RWPE1 (cell line): ENCODE data around the gene PARS2.

ENCODE experiments used
- CTCF ChIA-PET: fragments of 350-600 bp; sonication (Branson Sonifier 250); formaldehyde crosslinking; extraction: SDS; loops from one replicate; lab custom pipeline; 2021; lab: Yijun Ruan, JAX
- POLR2A ChIA-PET: fragments of 400-600 bp; formaldehyde crosslinking; extraction: SDS; loops from one replicate; lab custom pipeline; 2020; ENCODE audit warnings: antibody characterized with exemption; ENCODE audit not compliant: low non-redundant PET; lab: Yijun Ruan, JAX
- DNase-seq: peaks from one replicate; pipeline ENCODE4 v3.0.0; 2012; ENCODE audit warnings: low spot score
- H3K27ac ChIP-seq: fragments of 450-650 bp; 2 replicates; pipeline ENCODE4 v1.5.1; 2017
- TF ChIP-seq, protein P1 (sequence below): fragments of 450-650 bp; conservative IDR thresholded peaks from 2 replicates; pipeline ENCODE4 v1.5.1; 2017; ENCODE audit warnings: low read depth, mild to moderate bottlenecking

PARS2 gene

DNA sequence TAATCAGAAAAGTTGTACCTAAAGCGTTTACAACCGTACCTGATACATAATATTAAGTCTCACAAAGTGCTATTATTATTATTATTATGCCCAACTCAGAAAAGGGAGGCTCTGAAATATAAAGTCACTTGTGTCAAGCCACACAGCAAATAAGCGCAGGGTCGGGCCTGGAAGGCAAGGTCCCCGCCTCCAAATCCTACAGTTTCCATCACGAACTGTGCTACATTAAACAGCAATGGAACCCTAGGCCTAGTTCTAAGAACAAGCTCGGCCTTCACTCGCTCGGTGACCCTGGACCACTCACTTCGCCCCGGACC, 549 bp downstream of the PARS2 start:
- CTCF ChIA-PET, result no interaction called here
- DNase-seq, result no peak

DNA sequence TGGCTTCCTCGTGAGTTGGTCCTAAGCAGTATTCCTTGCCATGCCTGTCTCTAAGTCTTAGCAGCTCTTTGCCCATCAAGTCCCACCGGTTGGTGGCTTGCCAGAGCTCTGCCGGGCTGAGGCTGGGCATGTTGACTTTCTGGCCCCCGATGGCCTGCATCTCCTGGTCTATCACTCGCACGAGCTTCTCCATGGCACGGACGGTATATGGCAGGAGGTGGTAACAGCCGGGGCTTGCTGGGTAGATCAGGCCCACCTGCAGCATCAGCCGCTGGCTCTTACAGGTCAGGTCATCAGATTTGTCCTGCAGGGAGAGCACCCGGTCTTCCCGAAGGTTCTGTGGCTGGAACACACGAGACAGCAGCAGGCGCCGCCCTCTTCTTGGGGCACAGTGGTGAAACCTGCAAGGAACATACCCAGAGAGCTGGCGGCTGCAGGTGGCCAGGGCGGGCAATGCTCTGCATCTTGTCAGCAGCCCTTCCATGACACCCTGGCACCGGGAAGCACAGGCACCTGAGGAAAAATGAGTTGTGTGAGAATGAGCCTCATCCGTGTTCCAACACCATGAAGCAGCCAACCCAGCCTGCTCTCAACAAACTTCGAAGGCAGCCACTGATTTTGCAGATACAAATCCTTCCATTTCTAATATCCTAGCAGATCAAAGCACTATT, 5.5 kb downstream of the PARS2 start:
- ChIA-PET CTCF (no interaction called here), POLR2A (no interaction called here)
- H3K27ac ChIP-seq, result no peak overlapping the region
- TF ChIP-seq, protein P1, sequence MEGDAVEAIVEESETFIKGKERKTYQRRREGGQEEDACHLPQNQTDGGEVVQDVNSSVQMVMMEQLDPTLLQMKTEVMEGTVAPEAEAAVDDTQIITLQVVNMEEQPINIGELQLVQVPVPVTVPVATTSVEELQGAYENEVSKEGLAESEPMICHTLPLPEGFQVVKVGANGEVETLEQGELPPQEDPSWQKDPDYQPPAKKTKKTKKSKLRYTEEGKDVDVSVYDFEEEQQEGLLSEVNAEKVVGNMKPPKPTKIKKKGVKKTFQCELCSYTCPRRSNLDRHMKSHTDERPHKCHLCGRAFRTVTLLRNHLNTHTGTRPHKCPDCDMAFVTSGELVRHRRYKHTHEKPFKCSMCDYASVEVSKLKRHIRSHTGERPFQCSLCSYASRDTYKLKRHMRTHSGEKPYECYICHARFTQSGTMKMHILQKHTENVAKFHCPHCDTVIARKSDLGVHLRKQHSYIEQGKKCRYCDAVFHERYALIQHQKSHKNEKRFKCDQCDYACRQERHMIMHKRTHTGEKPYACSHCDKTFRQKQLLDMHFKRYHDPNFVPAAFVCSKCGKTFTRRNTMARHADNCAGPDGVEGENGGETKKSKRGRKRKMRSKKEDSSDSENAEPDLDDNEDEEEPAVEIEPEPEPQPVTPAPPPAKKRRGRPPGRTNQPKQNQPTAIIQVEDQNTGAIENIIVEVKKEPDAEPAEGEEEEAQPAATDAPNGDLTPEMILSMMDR, result no peak
- DNase-seq, result no peak

More for the DNA sequence above, 549 bp downstream of the PARS2 start:
- TF ChIP-seq, protein P1, result no peak
- POLR2A ChIA-PET, result no interaction called here
- peak overlapping the region; percentile 67 for H3K27ac ChIP-seq

DNA sequence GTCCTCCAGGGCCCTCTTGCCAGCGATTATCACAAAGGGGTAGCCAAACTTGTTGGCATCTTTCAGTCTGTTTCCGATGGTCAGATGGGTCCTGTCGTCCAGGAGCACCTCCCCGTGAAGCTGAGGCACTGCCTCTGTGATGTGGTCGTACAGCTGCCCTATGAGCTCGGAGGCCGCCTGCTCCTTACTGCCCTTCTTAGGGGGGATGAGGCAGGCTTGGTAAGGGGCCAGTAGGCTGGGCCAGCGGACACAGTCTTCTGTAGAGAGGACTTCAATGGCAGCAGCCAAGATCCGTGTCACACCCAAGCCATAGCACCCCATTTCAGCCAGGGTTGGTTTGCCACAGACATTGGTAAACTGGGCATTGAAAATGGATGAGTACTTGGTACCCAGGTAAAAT, 6.5 kb downstream of the PARS2 start:
- ChIA-PET CTCF (interaction anchor here (0.6 kb wide), 1 partner anchor 269 kb away, joined by 4 read pairs; no protein-coding TSS in a partner anchor), POLR2A (no interaction called here)
- DNase-seq, result no peak
- TF ChIP-seq, protein P1, result no peak
- no peak overlapping the region for H3K27ac ChIP-seq

DNA sequence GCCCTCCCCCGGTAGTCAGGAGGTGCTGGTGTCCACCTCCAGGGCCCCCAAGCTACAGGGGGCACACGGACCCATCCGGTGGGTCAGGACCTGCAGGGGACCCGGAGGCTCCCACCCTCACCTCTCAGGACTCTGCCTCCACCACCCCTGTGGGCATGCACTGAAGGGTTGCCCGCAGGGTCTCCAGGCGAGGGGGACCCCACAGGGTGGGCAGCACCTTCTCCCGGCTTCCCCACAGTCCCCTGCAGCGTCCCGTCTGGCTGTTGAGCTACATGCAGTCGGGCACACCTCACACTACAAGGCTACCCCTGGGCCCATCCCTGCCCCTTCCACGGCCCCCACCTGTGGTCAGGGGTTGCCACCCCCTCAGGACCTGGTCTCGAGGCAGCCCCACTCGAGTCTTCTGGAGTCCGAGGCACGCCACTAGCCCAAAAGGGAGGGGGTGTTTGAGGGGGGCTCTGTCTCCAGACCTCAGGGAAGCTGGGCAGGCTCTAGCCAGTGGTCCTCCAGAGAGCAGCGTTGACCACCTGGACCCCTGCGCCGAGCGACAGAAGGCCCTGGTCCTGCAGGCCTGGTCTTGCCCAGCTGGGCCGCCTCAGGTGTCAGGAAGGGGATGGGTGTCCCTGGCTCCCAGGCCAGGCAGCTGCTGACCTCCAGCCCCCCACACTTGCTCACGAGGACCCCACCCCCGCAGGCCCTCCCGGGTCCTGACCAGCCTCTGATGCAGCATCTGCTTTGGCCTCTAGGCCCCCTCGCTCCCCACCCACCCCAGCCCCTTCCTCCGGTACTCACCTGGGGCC, 9.6 kb downstream of the PARS2 start:
- CTCF ChIA-PET, result no interaction called here
- POLR2A ChIA-PET, result no interaction called here
- TF ChIP-seq, protein P1, result no peak
- DNase-seq, result no peak
- H3K27ac ChIP-seq, result no peak overlapping the region

DNA sequence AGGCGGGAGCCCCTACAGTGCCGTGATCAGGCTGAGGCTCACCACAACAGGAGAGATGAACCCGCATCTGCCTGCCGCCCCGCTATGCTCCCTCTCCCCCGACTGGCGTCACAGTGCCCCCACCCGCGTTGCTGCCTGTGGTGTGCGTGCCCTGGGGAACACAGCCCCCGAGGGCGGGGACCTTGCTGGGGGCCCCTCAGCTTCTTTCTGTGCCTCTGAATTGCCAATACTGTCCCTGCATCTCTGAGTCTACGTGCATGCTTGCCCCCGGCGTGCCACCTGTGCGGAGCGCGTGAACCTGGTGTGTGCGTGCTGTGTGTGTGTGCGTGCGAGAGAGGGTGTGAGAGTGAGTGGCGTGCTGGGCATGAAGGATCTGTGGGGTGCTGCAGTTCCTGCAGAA, 10.3 kb downstream of the PARS2 start:
- TF ChIP-seq, protein P1, result no peak
- H3K27ac ChIP-seq, result no peak overlapping the region
- ChIA-PET POLR2A (no interaction called here), CTCF (no interaction called here)
- DNase-seq, result no peak

DNA sequence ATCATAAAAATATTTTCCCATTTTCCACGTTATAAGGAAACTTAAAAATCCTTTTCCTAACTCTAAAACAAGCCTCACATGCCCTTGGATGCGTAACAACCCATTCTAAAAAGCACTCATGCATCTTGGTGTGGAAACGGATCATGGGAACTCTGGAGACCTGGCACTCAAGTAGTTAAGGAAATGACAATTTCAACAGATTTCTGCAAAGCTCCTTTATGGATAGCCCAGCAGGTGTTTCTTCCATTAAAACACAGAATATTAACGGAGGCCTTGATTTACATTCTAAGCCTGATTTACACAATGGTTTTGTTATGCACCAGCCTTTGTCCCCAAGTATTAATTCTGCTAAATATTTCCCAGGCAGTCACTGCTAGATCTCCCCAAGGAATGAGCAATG, 12.9 kb downstream of the PARS2 start:
- no peak for DNase-seq
- CTCF ChIA-PET, result no interaction called here
- TF ChIP-seq, protein P1, result no peak
- no peak overlapping the region for H3K27ac ChIP-seq
- POLR2A ChIA-PET, result no interaction called here
